ENCODE results near the gene FKRP. TPM values are rescaled to one million over a fixed set of nuclear protein-coding genes. Genes with fewer than 3 reads are reported as not detected.

Gene FKRP
- total RNA-seq, 1 donor from 2014 or later: 25.2 TPM

GRCh38 chr19:46782355-46783019 is 36.6 kb downstream of the FKRP start:
- H3K4me3 Mint-ChIP-seq (ENCODE audit: unreplicated experiment): peak overlapping the region; percentile 99
- no peak for TF ChIP-seq CTCF (IDR thresholded peaks at IDR 0.05)
- H3K27me3 Mint-ChIP-seq (ENCODE audit: low read depth): no peaks in the 10 kb centered on the region
- H3K4me1 Mint-ChIP-seq (ENCODE audit: low read depth): peaks cover 38% of the 10 kb centered on the region
- peaks cover 42% of the 10 kb centered on the region for H3K36me3 Mint-ChIP-seq (ENCODE audit: low read depth)
- no peak for DNase-seq (ENCODE audit: low spot score)
- H3K9me3 Mint-ChIP-seq (ENCODE audit: low read depth): no peaks in the 10 kb centered on the region
- peak overlapping the region; percentile 100 for H3K27ac Mint-ChIP-seq (ENCODE audit: unreplicated experiment)

- Mint-ChIP-seq H3K4me3 (ENCODE audit: unreplicated experiment) (peak overlapping the region; percentile 99), H3K36me3 (ENCODE audit: low read depth) (peaks cover 36% of the 10 kb centered on the region), H3K9me3 (ENCODE audit: low read depth) (no peaks in the 10 kb centered on the region), H3K27ac (ENCODE audit: unreplicated experiment) (peak overlapping the region; percentile 100), H3K4me1 (ENCODE audit: low read depth) (peaks cover 38% of the 10 kb centered on the region), H3K27me3 (ENCODE audit: low read depth) (no peaks in the 10 kb centered on the region)
- DNase-seq (ENCODE audit: low spot score): no peak
- TF ChIP-seq CTCF (IDR thresholded peaks at IDR 0.05): no peak
Observed at GRCh38 chr19:46783670-46784069, 37.8 kb downstream of the FKRP start.

GRCh38 chr19:46784262-46785053 is 38.6 kb downstream of the FKRP start:
- peak overlapping the region; percentile 100 for H3K27ac Mint-ChIP-seq (ENCODE audit: unreplicated experiment)
- peak; percentile 79 for TF ChIP-seq CTCF (IDR thresholded peaks at IDR 0.05)
- H3K36me3 Mint-ChIP-seq (ENCODE audit: low read depth): peaks cover 33% of the 10 kb centered on the region
- no peaks in the 10 kb centered on the region for H3K9me3 Mint-ChIP-seq (ENCODE audit: low read depth)
- H3K4me3 Mint-ChIP-seq (ENCODE audit: unreplicated experiment): peak overlapping the region; percentile 99
- no peaks in the 10 kb centered on the region for H3K27me3 Mint-ChIP-seq (ENCODE audit: low read depth)
- peaks cover 38% of the 10 kb centered on the region for H3K4me1 Mint-ChIP-seq (ENCODE audit: low read depth)
- DNase-seq (ENCODE audit: low spot score): no peak

GRCh38 chr19:46785054-46785979 is 39.5 kb downstream of the FKRP start:
- no peak for DNase-seq (ENCODE audit: low spot score)
- H3K36me3 Mint-ChIP-seq (ENCODE audit: low read depth): peaks cover 32% of the 10 kb centered on the region
- TF ChIP-seq CTCF (IDR thresholded peaks at IDR 0.05): no peak
- peak overlapping the region; percentile 100 for H3K27ac Mint-ChIP-seq (ENCODE audit: unreplicated experiment)
- peaks cover 38% of the 10 kb centered on the region for H3K4me1 Mint-ChIP-seq (ENCODE audit: low read depth)
- no peaks in the 10 kb centered on the region for H3K9me3 Mint-ChIP-seq (ENCODE audit: low read depth)
- no peaks in the 10 kb centered on the region for H3K27me3 Mint-ChIP-seq (ENCODE audit: low read depth)
- peak overlapping the region; percentile 99 for H3K4me3 Mint-ChIP-seq (ENCODE audit: unreplicated experiment)

GRCh38 chr19:46785980-46786235 is 40.1 kb downstream of the FKRP start:
- H3K27me3 Mint-ChIP-seq (ENCODE audit: low read depth): no peaks in the 10 kb centered on the region
- no peak for TF ChIP-seq CTCF (IDR thresholded peaks at IDR 0.05)
- no peak for DNase-seq (ENCODE audit: low spot score)
- peak overlapping the region; percentile 99 for H3K4me3 Mint-ChIP-seq (ENCODE audit: unreplicated experiment)
- peak overlapping the region; percentile 100 for H3K27ac Mint-ChIP-seq (ENCODE audit: unreplicated experiment)
- peaks cover 38% of the 10 kb centered on the region for H3K4me1 Mint-ChIP-seq (ENCODE audit: low read depth)
- H3K36me3 Mint-ChIP-seq (ENCODE audit: low read depth): peaks cover 31% of the 10 kb centered on the region
- no peaks in the 10 kb centered on the region for H3K9me3 Mint-ChIP-seq (ENCODE audit: low read depth)

Measured in chondrocyte (in vitro differentiated cells).